Measurements from ENCODE around the gene SLC4A1AP. TPM values are rescaled to one million over a fixed set of nuclear protein-coding genes. Genes with fewer than 3 reads are reported as not detected.

The SLC4A1AP gene
- total and polyA plus RNA-seq, 2 of the 13 experiments (the other 11 are each of a cell fraction or from before 2014, with no cell fraction given): 15.3 to 44.6 TPM

- TF ChIP-seq, protein P1, sequence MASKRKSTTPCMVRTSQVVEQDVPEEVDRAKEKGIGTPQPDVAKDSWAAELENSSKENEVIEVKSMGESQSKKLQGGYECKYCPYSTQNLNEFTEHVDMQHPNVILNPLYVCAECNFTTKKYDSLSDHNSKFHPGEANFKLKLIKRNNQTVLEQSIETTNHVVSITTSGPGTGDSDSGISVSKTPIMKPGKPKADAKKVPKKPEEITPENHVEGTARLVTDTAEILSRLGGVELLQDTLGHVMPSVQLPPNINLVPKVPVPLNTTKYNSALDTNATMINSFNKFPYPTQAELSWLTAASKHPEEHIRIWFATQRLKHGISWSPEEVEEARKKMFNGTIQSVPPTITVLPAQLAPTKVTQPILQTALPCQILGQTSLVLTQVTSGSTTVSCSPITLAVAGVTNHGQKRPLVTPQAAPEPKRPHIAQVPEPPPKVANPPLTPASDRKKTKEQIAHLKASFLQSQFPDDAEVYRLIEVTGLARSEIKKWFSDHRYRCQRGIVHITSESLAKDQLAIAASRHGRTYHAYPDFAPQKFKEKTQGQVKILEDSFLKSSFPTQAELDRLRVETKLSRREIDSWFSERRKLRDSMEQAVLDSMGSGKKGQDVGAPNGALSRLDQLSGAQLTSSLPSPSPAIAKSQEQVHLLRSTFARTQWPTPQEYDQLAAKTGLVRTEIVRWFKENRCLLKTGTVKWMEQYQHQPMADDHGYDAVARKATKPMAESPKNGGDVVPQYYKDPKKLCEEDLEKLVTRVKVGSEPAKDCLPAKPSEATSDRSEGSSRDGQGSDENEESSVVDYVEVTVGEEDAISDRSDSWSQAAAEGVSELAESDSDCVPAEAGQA (IDR thresholded peaks at IDR 0.05; ENCODE audit: low read depth): 0 out of 2 replicates have a peak, but pooled peaks have one; percentile 8
- TF ChIP-seq, protein P1 (CRISPR knock-in tag; IDR thresholded peaks at IDR 0.05; ENCODE audit: borderline replicate concordance): no peak
- TF ChIP-seq, protein P2, sequence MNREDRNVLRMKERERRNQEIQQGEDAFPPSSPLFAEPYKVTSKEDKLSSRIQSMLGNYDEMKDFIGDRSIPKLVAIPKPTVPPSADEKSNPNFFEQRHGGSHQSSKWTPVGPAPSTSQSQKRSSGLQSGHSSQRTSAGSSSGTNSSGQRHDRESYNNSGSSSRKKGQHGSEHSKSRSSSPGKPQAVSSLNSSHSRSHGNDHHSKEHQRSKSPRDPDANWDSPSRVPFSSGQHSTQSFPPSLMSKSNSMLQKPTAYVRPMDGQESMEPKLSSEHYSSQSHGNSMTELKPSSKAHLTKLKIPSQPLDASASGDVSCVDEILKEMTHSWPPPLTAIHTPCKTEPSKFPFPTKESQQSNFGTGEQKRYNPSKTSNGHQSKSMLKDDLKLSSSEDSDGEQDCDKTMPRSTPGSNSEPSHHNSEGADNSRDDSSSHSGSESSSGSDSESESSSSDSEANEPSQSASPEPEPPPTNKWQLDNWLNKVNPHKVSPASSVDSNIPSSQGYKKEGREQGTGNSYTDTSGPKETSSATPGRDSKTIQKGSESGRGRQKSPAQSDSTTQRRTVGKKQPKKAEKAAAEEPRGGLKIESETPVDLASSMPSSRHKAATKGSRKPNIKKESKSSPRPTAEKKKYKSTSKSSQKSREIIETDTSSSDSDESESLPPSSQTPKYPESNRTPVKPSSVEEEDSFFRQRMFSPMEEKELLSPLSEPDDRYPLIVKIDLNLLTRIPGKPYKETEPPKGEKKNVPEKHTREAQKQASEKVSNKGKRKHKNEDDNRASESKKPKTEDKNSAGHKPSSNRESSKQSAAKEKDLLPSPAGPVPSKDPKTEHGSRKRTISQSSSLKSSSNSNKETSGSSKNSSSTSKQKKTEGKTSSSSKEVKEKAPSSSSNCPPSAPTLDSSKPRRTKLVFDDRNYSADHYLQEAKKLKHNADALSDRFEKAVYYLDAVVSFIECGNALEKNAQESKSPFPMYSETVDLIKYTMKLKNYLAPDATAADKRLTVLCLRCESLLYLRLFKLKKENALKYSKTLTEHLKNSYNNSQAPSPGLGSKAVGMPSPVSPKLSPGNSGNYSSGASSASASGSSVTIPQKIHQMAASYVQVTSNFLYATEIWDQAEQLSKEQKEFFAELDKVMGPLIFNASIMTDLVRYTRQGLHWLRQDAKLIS (CRISPR knock-in tag; IDR thresholded peaks at IDR 0.05): no peak
- TF ChIP-seq ZNF563 (CRISPR knock-in tag; IDR thresholded peaks at IDR 0.05): peak; percentile 70; the same call in 1 of the 2 replicates
- no peak; the same call in 1 of the 2 replicates for TF ChIP-seq ARID4A (CRISPR knock-in tag; IDR thresholded peaks at IDR 0.05; ENCODE audit: borderline replicate concordance)
- peak; percentile 24; the same call in 1 of the 2 replicates for TF ChIP-seq FOXO1 (CRISPR knock-in tag; IDR thresholded peaks at IDR 0.05)
- TF ChIP-seq SETDB1 (CRISPR knock-in tag; IDR thresholded peaks at IDR 0.05; ENCODE audit: borderline replicate concordance): no peak
- TF ChIP-seq ZKSCAN5 (CRISPR knock-in tag; IDR thresholded peaks at IDR 0.05): no peak
- TF ChIP-seq TCF7 (IDR thresholded peaks at IDR 0.05; ENCODE audit: low read depth): peak; percentile 44; the same call in 1 of the 2 replicates
- TF ChIP-seq, protein P3, sequence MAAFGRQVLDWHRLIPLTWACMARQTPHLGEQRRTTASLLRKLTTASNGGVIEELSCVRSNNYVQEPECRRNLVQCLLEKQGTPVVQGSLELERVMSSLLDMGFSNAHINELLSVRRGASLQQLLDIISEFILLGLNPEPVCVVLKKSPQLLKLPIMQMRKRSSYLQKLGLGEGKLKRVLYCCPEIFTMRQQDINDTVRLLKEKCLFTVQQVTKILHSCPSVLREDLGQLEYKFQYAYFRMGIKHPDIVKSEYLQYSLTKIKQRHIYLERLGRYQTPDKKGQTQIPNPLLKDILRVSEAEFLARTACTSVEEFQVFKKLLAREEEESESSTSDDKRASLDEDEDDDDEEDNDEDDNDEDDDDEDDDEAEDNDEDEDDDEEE (CRISPR knock-in tag; IDR thresholded peaks at IDR 0.05): peak; percentile 66
- no peak; the same call in 1 of the 2 replicates for TF ChIP-seq HOXA5 (CRISPR knock-in tag; IDR thresholded peaks at IDR 0.05)
- TF ChIP-seq ZZZ3 (CRISPR knock-in tag; IDR thresholded peaks at IDR 0.05; ENCODE audit: borderline replicate concordance): no peak
- TF ChIP-seq ZNF713 (CRISPR knock-in tag; IDR thresholded peaks at IDR 0.05): no peak
Measured at GRCh38 chr2:27737676-27738348, 74.1 kb downstream of the SLC4A1AP start (continued).

Measured in HepG2 (cell line).